Stimulated activated CD4-positive, alpha-beta T cell treated with anti-CD3 and anti-CD28 coated beads, Interleukin-15, amount 100 ng/mL, for 24 hours (primary cell): ENCODE results near the gene FBXL13.
"Not testable (repeated sequence)": the region's sequence is repeated elsewhere in the genome, so short reads cannot be mapped to it uniquely, and the experiment has no call there.

ENCODE experiments used
- DNase-seq: peaks from one replicate; pipeline ENCODE4 v3.0.0-alpha.2; 2020

Gene FBXL13

GRCh38 chr7:102841290-102841689, 233.3 kb downstream of the FBXL13 start:
- no peak for DNase-seq

- no peak for DNase-seq
These were observed 234.2 kb downstream of the FBXL13 start for GRCh38 chr7:102840404-102840803.

GRCh38 chr7:102838572-102839101, 236.0 kb downstream of the FBXL13 start:
- not testable (repeated sequence) for DNase-seq

GRCh38 chr7:102837802-102838201, 236.8 kb downstream of the FBXL13 start:
- DNase-seq: no peak

GRCh38 chr7:102836977-102837376, 237.6 kb downstream of the FBXL13 start:
- DNase-seq: no peak

GRCh38 chr7:102836191-102836919, 238.2 kb downstream of the FBXL13 start:
- no peak for DNase-seq

- DNase-seq: peak; percentile 32
These were observed 239.6 kb downstream of the FBXL13 start for GRCh38 chr7:102834999-102835398.

GRCh38 chr7:102834466-102834865, 240.1 kb downstream of the FBXL13 start:
- DNase-seq: no peak

- DNase-seq: no peak
These were observed 241.3 kb downstream of the FBXL13 start for GRCh38 chr7:102833343-102833742.

GRCh38 chr7:102832674-102833073, 241.9 kb downstream of the FBXL13 start:
- no peak for DNase-seq

GRCh38 chr7:102830197-102830596, 244.4 kb downstream of the FBXL13 start:
- no peak for DNase-seq

GRCh38 chr7:102829075-102829474, 245.5 kb downstream of the FBXL13 start:
- DNase-seq: no peak

- DNase-seq: no peak
These were observed 246.3 kb downstream of the FBXL13 start for GRCh38 chr7:102828286-102828685.

GRCh38 chr7:102823390-102824119, 251.0 kb downstream of the FBXL13 start:
- DNase-seq: no peak

- DNase-seq: no peak
These were observed 252.4 kb downstream of the FBXL13 start for GRCh38 chr7:102821994-102822747.

GRCh38 chr7:102819151-102819550, 255.4 kb downstream of the FBXL13 start:
- DNase-seq: no peak

- no peak for DNase-seq
These were observed 256.7 kb downstream of the FBXL13 start for GRCh38 chr7:102817616-102818573.

GRCh38 chr7:102814025-102814471, 260.5 kb downstream of the FBXL13 start:
- no peak for DNase-seq

- no peak for DNase-seq
These were observed 261.2 kb downstream of the FBXL13 start for GRCh38 chr7:102813191-102814024.

GRCh38 chr7:102811942-102812678, 262.5 kb downstream of the FBXL13 start:
- no peak for DNase-seq
